ENCODE results near the gene FHIT.

GRCh38 chr3:60363817-60364216, 887.4 kb downstream of the FHIT start:
- TF ChIP-seq EZH2 (IDR thresholded peaks at IDR 0.05) (no peak), CTCF (IDR thresholded peaks at IDR 0.05) (no peak), EZH2phosphoT487 (IDR thresholded peaks at IDR 0.05) (no peak)

All from neural progenitor cell (in vitro differentiated cells).